GM12878 (cell line): ENCODE data around the gene HS3ST6. TPM values are rescaled to one million over a fixed set of nuclear protein-coding genes. Genes with fewer than 3 reads are reported as not detected.

Source experiments
- ATAC-seq: fragments of 200-7000 bp; cut with Tn5 transposase; 3 replicates; pipeline ENCODE4 v1.9.1; 2020; ENCODE audit warnings: mild to moderate bottlenecking, moderate library complexity
- BruUV-seq: library from RNA; stranded (reverse); fragments of 400-500 nt; replicated peaks from 2 replicates; lab custom pipeline; 2021; lab: Mats Ljungman, UMichigan
- CTCF ChIA-PET: fragments of 300-600 bp; sonication (Branson Sonifier 250); formaldehyde crosslinking; extraction: SDS; loops from one replicate; lab custom pipeline; 2021; ENCODE audit warnings: inconsistent platforms; lab: Yijun Ruan, JAX
- POLR2A ChIA-PET: fragments of 350-600 bp; formaldehyde crosslinking; extraction: SDS; loops from one replicate; lab custom pipeline; 2021; ENCODE audit warnings: inconsistent platforms; lab: Charles Lee
- RAD21 ChIA-PET: fragments of 300-600 bp; sonication (Branson Sonifier 250); formaldehyde crosslinking; loops from one replicate; lab custom pipeline; 2023; ENCODE audit warnings: antibody characterized with exemption; ENCODE audit not compliant: unreplicated experiment; lab: Charles Lee
- SMC1A ChIA-PET: fragments of 300-600 bp; sonication (Branson Sonifier 250); formaldehyde crosslinking; loops from one replicate; lab custom pipeline; 2023; ENCODE audit not compliant: unreplicated experiment, uncharacterized antibody; lab: Charles Lee
- DNase-seq: peaks from one replicate; pipeline ENCODE4 v3.0.0-alpha.2; 2011; ENCODE audit warnings: low read depth, low spot score
- FAIRE-seq: peaks from 3 replicates; lab custom pipeline; 2011; peaks lifted over from hg19 to GRCh38; lab: Jason Lieb, UNC
- H2AFZ ChIP-seq: 2 replicates; pipeline ENCODE4 v1.6.0; 2011; ENCODE audit warnings: low read depth, low read length, control low read depth; ENCODE audit not compliant: control insufficient read depth
- H3K27ac ChIP-seq: 2 replicates; pipeline ENCODE4 v1.5.1; 2011; ENCODE audit warnings: control low read depth; ENCODE audit not compliant: control insufficient read depth, insufficient read depth
- H3K27me3 ChIP-seq, 2 experiments: replicated peaks in 1 of 2; 2 replicates each; pipeline versions ENCODE4 v1.6.0 to v1.6.1; 2011; ENCODE audit warnings: low read length in 1 of 2; ENCODE audit not compliant: control insufficient read depth in 2 of 2, insufficient read depth in 2 of 2
- H3K36me3 ChIP-seq, 2 experiments: 2 replicates each; pipeline ENCODE4 v1.5.1; 2011; ENCODE audit warnings: low read length in 1 of 2; ENCODE audit not compliant: control insufficient read depth in 2 of 2, insufficient read depth in 2 of 2
- H3K4me1 ChIP-seq: 2 replicates; pipeline ENCODE4 v1.6.1; 2011; ENCODE audit warnings: mild to moderate bottlenecking, low read length, moderate library complexity, mixed read lengths; ENCODE audit not compliant: control insufficient read depth, insufficient read depth
- H3K4me2 ChIP-seq: 2 replicates; pipeline ENCODE4 v1.6.0; 2011; ENCODE audit warnings: control low read depth; ENCODE audit not compliant: control insufficient read depth, insufficient read depth
- H3K4me3 ChIP-seq: fragments of 200-600 bp; sonication (generic); 2 replicates; pipeline ENCODE4 v1.5.1; 2016
- H3K79me2 ChIP-seq: 2 replicates; pipeline ENCODE4 v1.6.0; 2011; ENCODE audit warnings: low read length; ENCODE audit not compliant: control insufficient read depth, insufficient read depth
- H3K9ac ChIP-seq: 2 replicates; pipeline ENCODE4 v1.8.0; 2011; ENCODE audit warnings: low read length, control low read depth, mixed read lengths; ENCODE audit not compliant: control insufficient read depth, insufficient read depth
- H3K9me3 ChIP-seq: replicated peaks from 3 replicates; pipeline ENCODE4 v1.5.1; 2011; ENCODE audit warnings: mild to moderate bottlenecking, low read length; ENCODE audit not compliant: control insufficient read depth, insufficient read depth
- H4K20me1 ChIP-seq: 2 replicates; pipeline ENCODE4 v1.6.0; 2011; ENCODE audit not compliant: control insufficient read depth, insufficient read depth
- BACH1 ChIP-seq: fragments of 450-650 bp; IDR thresholded peaks from 2 replicates; pipeline ENCODE4 v1.6.1; 2017; ENCODE audit warnings: mild to moderate bottlenecking, borderline replicate concordance
- FOXM1 ChIP-seq: IDR thresholded peaks from 2 replicates; pipeline ENCODE4 v1.6.1; 2012; ENCODE audit warnings: low read depth, mild to moderate bottlenecking, inconsistent platforms, low read length, moderate library complexity
- MEF2B ChIP-seq: fragments of 450-650 bp; IDR thresholded peaks from 2 replicates; pipeline ENCODE4 v1.6.1; 2018; ENCODE audit warnings: mild to moderate bottlenecking, moderate library complexity; ENCODE audit not compliant: partially characterized antibody, poor library complexity, severe bottlenecking
- MXI1 ChIP-seq: fragments of 150-350 bp; IDR thresholded peaks from 2 replicates; pipeline ENCODE4 v1.6.1; 2011; ENCODE audit warnings: low read depth, mild to moderate bottlenecking, inconsistent platforms, low read length, improper control_type of control experiment
- RAD21 ChIP-seq: IDR thresholded peaks from 2 replicates; pipeline ENCODE4 v1.6.1; 2011; ENCODE audit warnings: mild to moderate bottlenecking, low read depth, low read length, moderate library complexity; ENCODE audit not compliant: insufficient read depth
- SMARCA5 ChIP-seq: fragments of 450-650 bp; IDR thresholded peaks from 2 replicates; pipeline ENCODE4 v1.6.1; 2017; ENCODE audit warnings: mild to moderate bottlenecking
- ZBED1 ChIP-seq: IDR thresholded peaks from 2 replicates; pipeline ENCODE4 v1.6.1; 2016; ENCODE audit warnings: borderline replicate concordance
- WGBS: methylation state at CpG from one replicate; pipeline ENCODE4 v1.1.6; 2016; ENCODE audit warnings: low lambda C conversion rate; ENCODE audit not compliant: insufficient replicate concordance, insufficient coverage; ENCODE audit errors: missing lambda C conversion rate; 5-methylcytosine and 5-hydroxymethylcytosine counted together
- in situ Hi-C: fragments of 300-500 bp; cut with MboI; formaldehyde crosslinking; loops from 9 replicates; pipeline ENCODE4 v1.14.3; 2018; ENCODE audit warnings: mixed read lengths
- intact Hi-C: fragments of 100-400 bp; cut with micrococcal nuclease; formaldehyde crosslinking; loops from one replicate; pipeline ENCODE4 v1.14.2; 2022; ENCODE audit not compliant: unreplicated experiment
- polyA plus RNA-seq, 11 experiments: library from polyadenylated mRNA; depleted of rRNA in 4 of 11; unstranded in 6 of 11; stranded (reverse) in 5 of 11; fragments of >200 nt; fragmentation: Nextera tagmentation in 4 of 11; fragmentation: Illumina TruSeq in 1 of 11; extraction: Ambion mirVana in 4 of 11; extraction: Trizol in 1 of 11; gene quantifications; 1 replicate in 1 of 11; 2 replicates in 10 of 11; pipeline versions ENCODE4 v1.2.1 to v1.2.3, GENCODE V29; 2011 to 2016; ENCODE audit warnings: inconsistent platforms in 2 of 11, missing spikeins in 2 of 11, low read depth in 1 of 11
- total RNA-seq, 4 experiments: library from RNA; depleted of rRNA in 3 of 4; stranded (reverse); fragments of >200 nt in 3 of 4; fragmentation: Illumina TruSeq in 1 of 4; extraction: Trizol in 1 of 4; gene quantifications; 2 replicates each; pipeline versions ENCODE4 v1.2.1 to v1.2.3, GENCODE V29; 2013 to 2021
- TF ChIP-seq, protein P1 (sequence below): fragments of 450-650 bp; IDR thresholded peaks from 2 replicates; pipeline ENCODE4 v1.6.1; 2017; ENCODE audit warnings: mild to moderate bottlenecking, moderate library complexity
- TF ChIP-seq, protein P2 (sequence below): IDR thresholded peaks from 2 replicates; pipeline ENCODE4 v1.6.1; 2012; ENCODE audit warnings: low read length, inconsistent platforms

The HS3ST6 gene
- total and polyA plus RNA-seq, 10 of the 15 experiments (the other 5 are each of a cell fraction or from before 2014, with no cell fraction given), result not detected

DNA sequence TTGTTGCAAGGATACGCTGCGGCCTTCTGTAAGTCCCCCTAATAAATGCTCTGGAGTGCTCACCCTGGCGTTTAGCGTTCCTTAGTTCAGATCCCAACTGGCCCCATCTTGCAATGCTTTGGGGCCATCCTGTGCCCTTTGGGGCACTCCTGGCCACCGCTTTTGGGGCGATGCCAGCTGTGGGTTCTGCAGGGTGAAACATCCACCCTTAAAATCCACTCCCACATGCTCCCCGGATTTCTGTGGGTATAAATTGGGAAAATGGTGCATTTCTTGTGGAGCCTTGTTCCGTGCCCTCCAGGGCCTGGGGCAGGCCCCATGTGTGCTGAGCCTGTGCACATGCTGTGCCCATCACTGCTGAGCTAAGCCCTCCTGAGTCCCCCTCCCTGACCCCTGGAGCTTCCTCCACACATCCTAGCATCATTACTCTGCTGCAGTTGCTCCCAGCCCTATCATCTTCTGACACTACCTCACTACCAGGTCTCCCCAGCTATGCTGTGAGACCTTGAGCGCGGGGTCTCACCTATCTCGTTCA, 18.8 kb upstream of the HS3ST6 start (continued):
- TF ChIP-seq, protein P1, sequence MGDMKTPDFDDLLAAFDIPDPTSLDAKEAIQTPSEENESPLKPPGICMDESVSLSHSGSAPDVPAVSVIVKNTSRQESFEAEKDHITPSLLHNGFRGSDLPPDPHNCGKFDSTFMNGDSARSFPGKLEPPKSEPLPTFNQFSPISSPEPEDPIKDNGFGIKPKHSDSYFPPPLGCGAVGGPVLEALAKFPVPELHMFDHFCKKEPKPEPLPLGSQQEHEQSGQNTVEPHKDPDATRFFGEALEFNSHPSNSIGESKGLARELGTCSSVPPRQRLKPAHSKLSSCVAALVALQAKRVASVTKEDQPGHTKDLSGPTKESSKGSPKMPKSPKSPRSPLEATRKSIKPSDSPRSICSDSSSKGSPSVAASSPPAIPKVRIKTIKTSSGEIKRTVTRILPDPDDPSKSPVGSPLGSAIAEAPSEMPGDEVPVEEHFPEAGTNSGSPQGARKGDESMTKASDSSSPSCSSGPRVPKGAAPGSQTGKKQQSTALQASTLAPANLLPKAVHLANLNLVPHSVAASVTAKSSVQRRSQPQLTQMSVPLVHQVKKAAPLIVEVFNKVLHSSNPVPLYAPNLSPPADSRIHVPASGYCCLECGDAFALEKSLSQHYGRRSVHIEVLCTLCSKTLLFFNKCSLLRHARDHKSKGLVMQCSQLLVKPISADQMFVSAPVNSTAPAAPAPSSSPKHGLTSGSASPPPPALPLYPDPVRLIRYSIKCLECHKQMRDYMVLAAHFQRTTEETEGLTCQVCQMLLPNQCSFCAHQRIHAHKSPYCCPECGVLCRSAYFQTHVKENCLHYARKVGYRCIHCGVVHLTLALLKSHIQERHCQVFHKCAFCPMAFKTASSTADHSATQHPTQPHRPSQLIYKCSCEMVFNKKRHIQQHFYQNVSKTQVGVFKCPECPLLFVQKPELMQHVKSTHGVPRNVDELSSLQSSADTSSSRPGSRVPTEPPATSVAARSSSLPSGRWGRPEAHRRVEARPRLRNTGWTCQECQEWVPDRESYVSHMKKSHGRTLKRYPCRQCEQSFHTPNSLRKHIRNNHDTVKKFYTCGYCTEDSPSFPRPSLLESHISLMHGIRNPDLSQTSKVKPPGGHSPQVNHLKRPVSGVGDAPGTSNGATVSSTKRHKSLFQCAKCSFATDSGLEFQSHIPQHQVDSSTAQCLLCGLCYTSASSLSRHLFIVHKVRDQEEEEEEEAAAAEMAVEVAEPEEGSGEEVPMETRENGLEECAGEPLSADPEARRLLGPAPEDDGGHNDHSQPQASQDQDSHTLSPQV, result no peak
- TF ChIP-seq, protein P2, sequence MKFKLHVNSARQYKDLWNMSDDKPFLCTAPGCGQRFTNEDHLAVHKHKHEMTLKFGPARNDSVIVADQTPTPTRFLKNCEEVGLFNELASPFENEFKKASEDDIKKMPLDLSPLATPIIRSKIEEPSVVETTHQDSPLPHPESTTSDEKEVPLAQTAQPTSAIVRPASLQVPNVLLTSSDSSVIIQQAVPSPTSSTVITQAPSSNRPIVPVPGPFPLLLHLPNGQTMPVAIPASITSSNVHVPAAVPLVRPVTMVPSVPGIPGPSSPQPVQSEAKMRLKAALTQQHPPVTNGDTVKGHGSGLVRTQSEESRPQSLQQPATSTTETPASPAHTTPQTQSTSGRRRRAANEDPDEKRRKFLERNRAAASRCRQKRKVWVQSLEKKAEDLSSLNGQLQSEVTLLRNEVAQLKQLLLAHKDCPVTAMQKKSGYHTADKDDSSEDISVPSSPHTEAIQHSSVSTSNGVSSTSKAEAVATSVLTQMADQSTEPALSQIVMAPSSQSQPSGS, result no peak

DNA sequence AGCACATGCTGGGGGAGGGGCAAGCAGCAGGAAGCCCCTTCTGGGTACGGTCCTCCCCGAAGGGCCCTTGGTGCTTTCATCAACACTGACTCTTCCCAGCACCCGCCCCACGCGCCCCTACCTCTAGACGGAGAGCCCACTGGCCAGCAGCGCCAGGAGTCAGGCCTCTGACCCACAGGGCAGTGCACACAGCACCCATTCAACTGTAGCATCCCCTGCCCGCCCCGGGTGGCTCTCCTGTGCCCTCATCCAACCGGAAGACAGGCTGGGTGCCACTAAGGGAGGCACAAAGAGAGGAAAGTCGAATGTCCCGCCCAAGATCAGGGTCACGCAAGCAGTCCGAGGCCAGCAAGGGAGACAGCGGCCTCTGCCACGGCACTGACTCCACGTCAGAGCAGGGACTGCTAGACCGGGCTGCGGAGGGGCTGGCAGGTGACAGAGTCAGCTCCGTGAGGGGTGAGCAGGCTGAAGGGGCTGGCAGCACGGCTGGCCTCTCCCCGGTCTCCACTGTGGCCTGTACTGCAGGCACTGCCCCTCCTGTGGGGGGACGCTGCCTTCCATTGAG, 15.0 kb upstream of the HS3ST6 start:
- ATAC-seq (no peak), FAIRE-seq (no peak), DNase-seq (no peak)
- Histone ChIP-seq H3K9me3 (no peaks in the 10 kb centered on the region), H4K20me1 (no peaks in the 10 kb centered on the region), H3K9ac (no peak overlapping the region), H3K36me3 (no peaks in the 10 kb centered on the region), H3K4me3 (no peak overlapping the region), H2AFZ (no peak overlapping the region), H3K27me3 (no peaks in the 10 kb centered on the region; a peak in 3 of 4 replicates), H3K79me2 (no peaks in the 10 kb centered on the region), H3K4me1 (no peaks in the 10 kb centered on the region; the same call in 1 of the 2 replicates), H3K27ac (no peak overlapping the region), H3K4me2 (no peak overlapping the region)
- intact Hi-C loops, result no loop called here
- in situ Hi-C loops, result loop anchor here (10.0 kb wide), 1 partner anchor 68 kb away; no protein-coding TSS in a partner anchor
- ChIA-PET RAD21 (no interaction called here), SMC1A (no interaction called here), CTCF (no interaction called here), POLR2A (no interaction called here)
- 49% methylated on average over 22 of the region's 23 CpGs for WGBS
- TF ChIP-seq ZBED1 (no peak), FOXM1 (no peak), MXI1 (no peak), SMARCA5 (no peak), BACH1 (no peak), MEF2B (no peak), RAD21 (no peak)
- no TSS peak for BruUV-seq
